Naive B cell (primary cell): Measurements from ENCODE around the gene NFATC2. TPM values are rescaled to one million over a fixed set of nuclear protein-coding genes. Genes with fewer than 3 reads are reported as not detected.

Experiments
- ATAC-seq, 2 donors: fragments of 150-1000 bp; cut with Tn5 transposase; 2 replicates each; pipeline ENCODE4 v1.10.0; 2021; ENCODE audit warnings: low read depth in 2 of 2, mild to moderate bottlenecking in 2 of 2, moderate library complexity in 2 of 2
- DNase-seq: peaks from one replicate; pipeline ENCODE4 v3.0.0; 2022
- H3K27ac Mint-ChIP-seq, 6 donors: one replicate each; pipeline ENCODE4 v1.8.0; 2020 to 2022; ENCODE audit warnings: mild to moderate bottlenecking in 6 of 6, mixed read lengths in 6 of 6, moderate library complexity in 5 of 6, inconsistent platforms in 2 of 6
- H3K27me3 Mint-ChIP-seq, 3 donors: one replicate each; pipeline ENCODE4 v1.8.0; 2021 to 2022; ENCODE audit warnings: mixed read lengths in 3 of 3, mild to moderate bottlenecking in 1 of 3
- H3K36me3 Mint-ChIP-seq, 2 donors: one replicate each; pipeline ENCODE4 v1.8.0; 2020 to 2022; ENCODE audit warnings: mixed read lengths in 2 of 2, inconsistent platforms in 1 of 2, mild to moderate bottlenecking in 1 of 2
- H3K4me1 Mint-ChIP-seq, 3 donors: one replicate each; pipeline ENCODE4 v1.8.0; 2020 to 2022; ENCODE audit warnings: mixed read lengths in 3 of 3, inconsistent platforms in 1 of 3, mild to moderate bottlenecking in 1 of 3, moderate library complexity in 1 of 3
- H3K4me3 Mint-ChIP-seq, 8 donors: one replicate each; pipeline ENCODE4 v1.8.0; 2020 to 2022; ENCODE audit warnings: mild to moderate bottlenecking in 8 of 8, mixed read lengths in 8 of 8, moderate library complexity in 8 of 8, inconsistent platforms in 2 of 8
- H3K9me3 Mint-ChIP-seq, 7 donors: one replicate each; pipeline ENCODE4 v1.8.0; 2020 to 2022; ENCODE audit warnings: mixed read lengths in 7 of 7, mild to moderate bottlenecking in 5 of 7, inconsistent platforms in 2 of 7, moderate library complexity in 1 of 7
- polyA plus RNA-seq, 6 donors: library from polyadenylated mRNA; unstranded; fragments of 300-500 nt; fragmentation: Illumina TruSeq; gene quantifications; one replicate each; pipeline ENCODE4 v1.2.3, GENCODE V29; 2021; ENCODE audit warnings: low read depth in 6 of 6

NFATC2 gene
- polyA plus RNA-seq, 6 donors from 2014 or later, result 4.6 to 22.9 (median 14.6) TPM

DNA sequence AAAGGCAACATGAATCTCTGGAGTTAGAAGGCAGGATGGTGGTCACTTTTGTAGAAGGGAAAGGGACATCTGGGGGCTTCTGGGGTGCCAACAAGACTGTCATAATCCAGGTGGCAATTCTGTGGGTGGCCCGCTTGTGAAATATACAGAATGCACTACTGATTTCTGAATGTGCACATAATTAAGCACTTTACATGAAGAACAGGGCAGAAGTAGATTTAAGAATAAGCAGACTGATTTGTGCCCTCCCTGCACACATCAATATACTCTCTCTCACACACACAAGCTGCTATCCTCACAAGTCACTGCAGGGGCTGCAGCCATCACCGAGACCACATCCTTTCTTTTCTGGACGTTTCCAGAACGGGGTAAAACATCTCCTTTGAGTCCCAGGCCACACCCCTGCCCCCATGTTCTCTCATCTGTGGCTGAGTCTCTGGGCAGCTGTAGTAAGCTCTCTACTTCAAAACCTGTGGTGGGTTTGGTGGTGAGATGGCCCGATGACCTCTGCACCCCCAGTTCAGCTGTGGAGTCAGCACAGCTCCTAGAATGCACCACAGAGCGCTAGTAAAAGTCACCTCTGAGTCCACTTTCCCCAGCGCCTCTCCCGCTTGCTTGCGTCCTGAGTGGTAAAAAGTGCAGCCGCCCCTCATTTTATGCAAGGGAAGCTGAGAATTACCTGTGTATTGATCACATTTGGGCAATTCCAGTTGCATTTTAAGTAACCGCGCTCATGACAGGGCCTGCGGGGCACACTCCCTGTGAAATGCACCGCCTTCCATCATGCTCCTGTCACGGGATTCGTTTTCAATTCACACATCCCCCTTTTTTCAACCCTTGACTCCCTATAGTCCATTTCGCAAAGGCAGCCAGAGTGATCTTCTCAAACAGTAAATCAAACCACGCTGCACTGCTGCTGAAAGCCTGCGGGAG is 115.5 kb downstream of the NFATC2 start:
- peaks cover 18 to 37% (median 32%) of the 10 kb centered on the region in 3 donors for H3K4me1 Mint-ChIP-seq
- no peaks in the 10 kb centered on the region for H3K27me3 Mint-ChIP-seq
- ATAC-seq, result no peak
- H3K4me3 Mint-ChIP-seq, result no peak overlapping the region
- no peaks in the 10 kb centered on the region for H3K9me3 Mint-ChIP-seq
- DNase-seq, result no peak
- peak overlapping the region in 5 of 6 donors; percentile 11 to 55 (median 36) for H3K27ac Mint-ChIP-seq
- H3K36me3 Mint-ChIP-seq, result peaks cover 13 to 20% of the 10 kb centered on the region in 2 donors

- H3K27me3 Mint-ChIP-seq, result no peaks in the 10 kb centered on the region
- peaks cover 11 to 27% (median 21%) of the 10 kb centered on the region in 3 donors for H3K4me1 Mint-ChIP-seq
- no peak for DNase-seq
- peaks cover 11 to 24% of the 10 kb centered on the region in 2 donors for H3K36me3 Mint-ChIP-seq
- H3K9me3 Mint-ChIP-seq, result no peaks in the 10 kb centered on the region
- no peak for ATAC-seq
- H3K27ac Mint-ChIP-seq, result peak overlapping the region in 4 of 6 donors; percentile 47 to 90 (median 59)
- H3K4me3 Mint-ChIP-seq, result no peak overlapping the region
These were observed 117.0 kb downstream of the NFATC2 start for GRCh38 chr20:51425347-51426106.

DNA sequence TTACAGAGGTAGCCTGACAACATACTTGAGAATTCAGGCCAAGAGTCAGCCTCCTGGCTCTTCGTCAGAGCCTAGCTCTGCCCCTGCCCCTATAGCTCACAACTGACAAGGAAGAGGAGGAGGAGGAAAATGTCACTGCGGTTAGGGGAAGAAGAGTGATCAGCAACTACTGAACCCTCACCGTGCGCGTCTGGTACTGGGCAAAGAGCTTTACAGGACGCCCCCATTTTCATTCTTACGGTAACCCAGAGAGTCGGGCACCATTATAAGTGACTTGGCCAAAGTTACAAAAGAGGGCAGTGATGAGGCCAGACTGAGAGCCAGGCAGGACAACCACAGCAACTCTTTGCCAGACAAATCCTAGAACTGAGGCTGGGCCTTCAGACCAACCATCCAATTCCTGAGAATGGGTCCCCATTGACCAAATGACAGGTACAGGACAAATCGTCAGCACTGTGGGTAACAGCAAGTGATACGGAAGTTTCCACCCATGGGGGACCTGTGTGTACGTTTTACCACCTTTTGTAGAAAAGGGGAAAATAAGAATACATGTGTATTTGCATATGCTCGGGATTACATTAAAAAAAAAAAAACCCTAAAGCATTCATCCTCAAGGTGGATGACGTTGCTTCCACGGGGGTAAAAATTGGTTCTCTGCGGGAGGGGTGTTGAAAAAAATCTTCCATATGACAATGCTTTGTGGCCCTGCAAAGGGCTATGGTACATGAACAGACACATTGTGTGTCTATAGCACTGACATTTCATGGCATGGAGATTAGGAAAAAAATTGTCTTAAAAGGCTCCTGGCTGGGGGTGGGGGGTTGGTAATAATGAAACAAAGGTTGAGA is 118.0 kb downstream of the NFATC2 start:
- DNase-seq (peak; percentile 35), ATAC-seq (peak; percentile 78 to 81)
- Mint-ChIP-seq H3K27me3 (no peaks in the 10 kb centered on the region), H3K4me3 (peak overlapping the region in 2 of 8 donors; percentile 46 to 55), H3K9me3 (no peaks in the 10 kb centered on the region), H3K4me1 (peaks cover 13 to 30% (median 24%) of the 10 kb centered on the region in 3 donors), H3K27ac (peak overlapping the region; percentile 81 to 97 (median 91)), H3K36me3 (peaks cover 16 to 26% of the 10 kb centered on the region in 2 donors)

- H3K36me3 Mint-ChIP-seq, result peaks cover 18 to 25% of the 10 kb centered on the region in 2 donors
- ATAC-seq (no peak), DNase-seq (no peak)
- H3K9me3 Mint-ChIP-seq, result no peaks in the 10 kb centered on the region
- peak overlapping the region; percentile 81 to 97 (median 91) for H3K27ac Mint-ChIP-seq
- peaks cover 15 to 36% (median 27%) of the 10 kb centered on the region in 3 donors for H3K4me1 Mint-ChIP-seq
- H3K27me3 Mint-ChIP-seq, result no peaks in the 10 kb centered on the region
- H3K4me3 Mint-ChIP-seq, result peak overlapping the region in 1 of 8 donors; percentile 44
These were observed 118.7 kb downstream of the NFATC2 start for GRCh38 chr20:51423810-51424209.

DNA sequence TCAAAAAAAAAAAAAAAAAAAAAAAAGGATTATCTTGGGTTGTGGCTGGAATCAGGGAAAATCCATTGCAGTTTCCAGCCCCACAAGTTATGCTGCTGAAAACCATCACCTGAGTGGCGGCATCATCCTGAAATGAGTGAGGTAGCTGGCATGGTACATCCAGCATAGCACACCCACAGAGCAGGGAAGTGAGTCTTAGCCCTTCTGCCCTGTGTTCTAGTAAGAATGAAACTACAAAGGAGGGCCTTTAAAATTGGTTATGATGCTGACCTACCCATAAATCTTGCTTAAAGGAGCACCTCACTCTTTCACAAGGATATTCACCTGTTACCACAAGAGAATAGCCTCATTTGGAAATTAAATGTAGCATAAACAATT is 119.2 kb downstream of the NFATC2 start:
- H3K27me3 Mint-ChIP-seq, result no peaks in the 10 kb centered on the region
- H3K4me1 Mint-ChIP-seq, result peaks cover 15 to 36% (median 28%) of the 10 kb centered on the region in 3 donors
- H3K27ac Mint-ChIP-seq, result peak overlapping the region in 3 of 6 donors; percentile 44 to 94 (median 90)
- no peak for DNase-seq
- peak in 1 of 2 donors; percentile 29 for ATAC-seq
- H3K36me3 Mint-ChIP-seq, result peaks cover 16 to 25% of the 10 kb centered on the region in 2 donors
- H3K4me3 Mint-ChIP-seq, result no peak overlapping the region
- no peaks in the 10 kb centered on the region for H3K9me3 Mint-ChIP-seq

DNA sequence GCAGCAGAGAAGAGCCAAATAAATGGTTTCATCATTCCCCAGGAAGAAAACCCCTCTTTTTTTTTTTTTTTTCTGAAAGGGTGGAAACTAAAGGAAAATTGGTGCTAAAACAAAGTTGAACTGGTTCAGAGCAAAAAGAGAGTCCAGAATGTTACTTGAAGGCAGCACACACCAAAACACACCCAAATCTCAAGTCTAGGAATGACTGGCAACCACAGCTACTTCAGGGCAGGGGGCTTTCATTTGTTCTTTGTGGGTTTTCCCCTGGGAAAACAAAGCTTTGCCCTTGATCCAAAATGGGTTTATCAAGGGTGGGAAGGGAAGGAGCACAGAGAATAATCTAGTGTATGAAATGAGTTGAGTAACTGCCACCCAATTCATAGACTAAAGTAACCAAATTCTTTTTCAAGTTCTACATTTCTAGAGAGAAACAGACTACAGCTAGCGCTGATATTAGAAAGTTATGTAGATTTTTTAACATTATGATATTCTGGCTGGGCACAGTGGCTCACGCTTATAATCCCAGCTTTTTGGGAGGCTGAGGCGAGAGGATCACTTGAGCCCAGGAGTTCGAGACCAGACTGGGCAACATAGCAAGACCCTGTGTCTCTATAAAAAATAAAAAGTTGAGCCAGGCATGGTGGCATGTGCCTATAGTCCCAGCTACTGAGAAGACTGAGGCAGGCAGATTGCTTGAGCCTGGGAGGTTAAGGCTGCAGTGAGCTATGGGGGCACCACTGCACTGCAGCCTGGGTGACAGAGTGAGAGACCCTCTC is 119.8 kb downstream of the NFATC2 start:
- Mint-ChIP-seq H3K9me3 (no peaks in the 10 kb centered on the region), H3K4me1 (peaks cover 10 to 39% (median 30%) of the 10 kb centered on the region in 3 donors), H3K36me3 (peaks cover 11 to 24% of the 10 kb centered on the region in 2 donors), H3K27me3 (no peaks in the 10 kb centered on the region), H3K4me3 (no peak overlapping the region), H3K27ac (peak overlapping the region in 3 of 6 donors; percentile 68 to 90 (median 86))
- ATAC-seq (no peak), DNase-seq (no peak)

DNA sequence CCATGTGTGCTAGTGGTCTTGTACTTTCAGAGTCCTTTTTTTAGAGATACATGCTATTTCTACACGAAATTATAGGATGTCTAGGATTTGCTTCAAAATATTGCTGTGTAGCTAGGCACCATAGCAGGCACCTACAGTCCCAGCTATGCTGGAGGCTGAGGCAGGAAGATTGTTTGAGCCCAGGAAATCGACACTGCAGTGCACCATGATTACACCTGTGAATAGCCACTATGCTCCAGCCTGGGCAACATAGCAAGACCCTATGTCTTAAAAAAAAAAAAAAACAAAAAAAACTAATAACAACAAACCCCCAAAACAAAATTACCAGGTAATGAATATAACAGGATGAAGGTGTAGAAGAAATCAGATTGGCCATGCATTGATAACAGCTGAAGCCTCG is 121.7 kb downstream of the NFATC2 start:
- ATAC-seq, result no peak
- Mint-ChIP-seq H3K4me3 (no peak overlapping the region), H3K9me3 (no peaks in the 10 kb centered on the region), H3K4me1 (peaks cover 23 to 48% (median 36%) of the 10 kb centered on the region in 3 donors), H3K27ac (peak overlapping the region in 2 of 6 donors; percentile 19 to 66), H3K36me3 (peaks cover 7 to 21% of the 10 kb centered on the region in 2 donors), H3K27me3 (no peaks in the 10 kb centered on the region)
- DNase-seq, result no peak

GRCh38 chr20:51420111-51420510 is 122.4 kb downstream of the NFATC2 start:
- Mint-ChIP-seq H3K36me3 (peaks cover 7 to 21% of the 10 kb centered on the region in 2 donors), H3K27me3 (no peaks in the 10 kb centered on the region), H3K27ac (peak overlapping the region in 5 of 6 donors; percentile 10 to 82 (median 59)), H3K9me3 (no peaks in the 10 kb centered on the region), H3K4me3 (no peak overlapping the region), H3K4me1 (peaks cover 30 to 55% (median 43%) of the 10 kb centered on the region in 3 donors)
- DNase-seq (no peak), ATAC-seq (no peak)

- ATAC-seq (no peak), DNase-seq (no peak)
- H3K4me1 Mint-ChIP-seq, result peaks cover 27 to 56% (median 44%) of the 10 kb centered on the region in 3 donors
- no peak overlapping the region for H3K4me3 Mint-ChIP-seq
- peaks cover 7 to 18% of the 10 kb centered on the region in 2 donors for H3K36me3 Mint-ChIP-seq
- H3K27me3 Mint-ChIP-seq, result no peaks in the 10 kb centered on the region
- no peaks in the 10 kb centered on the region for H3K9me3 Mint-ChIP-seq
- H3K27ac Mint-ChIP-seq, result peak overlapping the region; percentile 16 to 92 (median 58)
These were observed 122.9 kb downstream of the NFATC2 start for GRCh38 chr20:51419646-51420045.

DNA sequence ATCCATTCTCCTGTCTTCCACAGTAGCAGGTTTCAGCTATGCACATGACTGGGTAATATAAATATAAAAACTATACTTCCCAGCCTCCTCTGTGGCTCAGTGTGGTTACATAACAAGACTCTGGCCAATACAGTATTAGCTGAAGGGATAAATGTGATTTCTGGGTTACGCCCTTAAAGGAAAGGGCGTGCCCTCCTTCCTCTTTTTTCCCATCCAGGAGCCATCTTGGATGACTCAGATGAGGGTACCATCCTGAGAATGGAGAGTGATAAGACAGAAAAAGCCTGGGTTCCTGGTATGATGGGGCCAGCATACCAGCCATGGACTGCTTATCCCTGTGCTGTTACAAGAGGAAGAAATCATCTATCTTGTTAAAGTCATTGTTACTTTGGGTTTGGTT is 123.3 kb downstream of the NFATC2 start:
- ATAC-seq (no peak), DNase-seq (no peak)
- no peaks in the 10 kb centered on the region for H3K9me3 Mint-ChIP-seq
- peaks cover 7 to 16% of the 10 kb centered on the region in 2 donors for H3K36me3 Mint-ChIP-seq
- H3K27ac Mint-ChIP-seq, result peak overlapping the region in 5 of 6 donors; percentile 16 to 92 (median 57)
- peaks cover 28 to 56% (median 47%) of the 10 kb centered on the region in 3 donors for H3K4me1 Mint-ChIP-seq
- no peak overlapping the region for H3K4me3 Mint-ChIP-seq
- no peaks in the 10 kb centered on the region for H3K27me3 Mint-ChIP-seq

DNA sequence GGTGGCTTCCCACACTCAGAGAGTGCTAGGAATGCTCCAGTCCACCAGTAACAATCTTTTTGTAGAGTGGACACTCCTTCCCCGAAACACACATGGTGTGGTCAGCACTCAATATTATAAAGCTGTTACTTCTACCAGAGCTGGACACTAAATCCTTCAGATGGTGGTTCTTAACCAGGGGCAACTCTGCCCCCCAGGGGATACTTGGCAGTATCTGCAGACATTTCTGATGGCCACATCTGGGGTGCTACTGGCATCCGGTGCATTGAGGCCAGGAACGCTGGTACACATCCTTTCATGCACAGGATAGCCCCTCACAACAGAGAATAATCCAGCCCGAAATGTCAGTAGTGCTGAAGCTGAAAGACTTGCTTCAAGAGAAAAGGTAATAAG is 124.4 kb downstream of the NFATC2 start:
- DNase-seq, result no peak
- H3K27me3 Mint-ChIP-seq, result no peaks in the 10 kb centered on the region
- no peak overlapping the region for H3K4me3 Mint-ChIP-seq
- H3K27ac Mint-ChIP-seq, result peak overlapping the region in 3 of 6 donors; percentile 56 to 95 (median 85)
- peaks cover 33 to 56% (median 52%) of the 10 kb centered on the region in 3 donors for H3K4me1 Mint-ChIP-seq
- peaks cover 7 to 16% of the 10 kb centered on the region in 2 donors for H3K36me3 Mint-ChIP-seq
- no peaks in the 10 kb centered on the region for H3K9me3 Mint-ChIP-seq
- no peak for ATAC-seq
